ENCODE data around the gene FRS2. TPM values are rescaled to one million over a fixed set of nuclear protein-coding genes. Genes with fewer than 3 reads are reported as not detected.

The FRS2 gene
- total and polyA plus RNA-seq, 4 experiments from 2014 or later: 8.6 to 22.2 (median 15.3) TPM

- H3K4me3 Mint-ChIP-seq: no peak overlapping the region
- intact Hi-C loops (cut with micrococcal nuclease): no loop called here
- H3K27me3 ChIP-seq (ENCODE audit: insufficient read depth, low read length): peaks cover 4% of the 10 kb centered on the region
- no peaks in the 10 kb centered on the region for H3K36me3 Mint-ChIP-seq
- H3K4me1 ChIP-seq (ENCODE audit: insufficient read depth, low read length): no peaks in the 10 kb centered on the region
- peaks cover 5 to 13% of the 10 kb centered on the region in 2 donors for H3K27me3 Mint-ChIP-seq
- no peak overlapping the region for H3K27ac Mint-ChIP-seq
- ChIA-PET CTCF (ENCODE audit: partially characterized antibody) (interaction anchor here (1.2 kb wide), 1 partner anchor 18 kb away, joined by 6 read pairs; no protein-coding TSS in a partner anchor), POLR2A (ENCODE audit: partially characterized antibody) (no interaction called here)
- H3K9me3 Mint-ChIP-seq: no peaks in the 10 kb centered on the region
- H3K4me3 ChIP-seq (ENCODE audit: low read length in 2 of 2): no peak overlapping the region
- H3K9me3 ChIP-seq (ENCODE audit: control insufficient read depth in 1 of 2, low read length in 2 of 2): no peaks in the 10 kb centered on the region
- H3K36me3 ChIP-seq (ENCODE audit: insufficient read depth, low read length): no peaks in the 10 kb centered on the region
- H3K4me1 Mint-ChIP-seq: no peaks in the 10 kb centered on the region
- no peak for DNase-seq
- no peak overlapping the region for H3K27ac ChIP-seq (ENCODE audit: low read depth, low read length)
Measured at GRCh38 chr12:69621551-69621950, 151.4 kb downstream of the FRS2 start.

GRCh38 chr12:69623970-69624369 lies 153.8 kb downstream of the FRS2 start:
- no peaks in the 10 kb centered on the region for H3K9me3 Mint-ChIP-seq
- H3K27me3 Mint-ChIP-seq: peaks cover 4 to 7% of the 10 kb centered on the region in 2 donors
- CTCF ChIA-PET (ENCODE audit: partially characterized antibody): no interaction called here
- H3K4me3 Mint-ChIP-seq: no peak overlapping the region
- no peaks in the 10 kb centered on the region for H3K36me3 Mint-ChIP-seq
- H3K4me1 Mint-ChIP-seq: no peaks in the 10 kb centered on the region
- POLR2A ChIA-PET (ENCODE audit: partially characterized antibody): no interaction called here
- H3K27ac Mint-ChIP-seq: no peak overlapping the region
- intact Hi-C loops (cut with micrococcal nuclease): no loop called here
- Histone ChIP-seq H3K27ac (ENCODE audit: low read depth, low read length) (no peak overlapping the region), H3K4me1 (ENCODE audit: insufficient read depth, low read length) (no peaks in the 10 kb centered on the region), H3K36me3 (ENCODE audit: insufficient read depth, low read length) (no peaks in the 10 kb centered on the region), H3K4me3 (ENCODE audit: low read length in 2 of 2) (no peak overlapping the region), H3K27me3 (ENCODE audit: insufficient read depth, low read length) (no peaks in the 10 kb centered on the region), H3K9me3 (ENCODE audit: control insufficient read depth in 1 of 2, low read length in 2 of 2) (no peaks in the 10 kb centered on the region)
- no peak for DNase-seq

- POLR2A ChIA-PET (ENCODE audit: partially characterized antibody): no interaction called here
- Mint-ChIP-seq H3K4me1 (peaks cover 0 to 4% (median 0%) of the 10 kb centered on the region in 4 donors), H3K27ac (no peak overlapping the region), H3K27me3 (peaks cover 3 to 4% of the 10 kb centered on the region in 2 donors), H3K4me3 (no peak overlapping the region), H3K36me3 (no peaks in the 10 kb centered on the region), H3K9me3 (peaks cover 0 to 2% (median 0%) of the 10 kb centered on the region in 8 donors)
- Histone ChIP-seq H3K4me3 (ENCODE audit: low read length in 2 of 2) (no peak overlapping the region), H3K36me3 (ENCODE audit: insufficient read depth, low read length) (no peaks in the 10 kb centered on the region), H3K27me3 (ENCODE audit: insufficient read depth, low read length) (no peaks in the 10 kb centered on the region), H3K4me1 (ENCODE audit: insufficient read depth, low read length) (no peaks in the 10 kb centered on the region), H3K9me3 (ENCODE audit: control insufficient read depth in 1 of 2, low read length in 2 of 2) (no peaks in the 10 kb centered on the region), H3K27ac (ENCODE audit: low read depth, low read length) (no peak overlapping the region)
- CTCF ChIA-PET (ENCODE audit: partially characterized antibody): interaction anchor here (0.8 kb wide), 1 partner anchor 14 kb away, joined by 3 read pairs; no protein-coding TSS in a partner anchor
- no peak for DNase-seq
- intact Hi-C loops (cut with micrococcal nuclease): no loop called here
Measured at GRCh38 chr12:69627501-69627900, 157.3 kb downstream of the FRS2 start.

Small RNA genes lying within 50 kb of the gene (microRNA-seq; reads per million reads assigned to microRNA genes)
- not detected for gene MIR3913-1 (ENCODE audit: borderline microRNAs expressed, borderline number of aligned reads, borderline replicate concordance)
- gene MIR3913-2 (ENCODE audit: borderline microRNAs expressed, borderline number of aligned reads, borderline replicate concordance): not detected

Other genes starting within 250 kb of the FRS2 start
- gene CPSF6, start 230.8 kb upstream of the FRS2 start, total RNA-seq: 100 to 1,000 TPM; 109 to 120 TPM
- gene CPSF6, start 230.8 kb upstream of the FRS2 start, polyA plus RNA-seq: 10 to 100 TPM; 55.7 to 61.3 TPM
- 10 to 100 TPM; 40.5 to 42.3 TPM for gene LYZ, start 122.0 kb upstream of the FRS2 start, total RNA-seq
- gene LYZ, start 122.0 kb upstream of the FRS2 start, polyA plus RNA-seq: 1 to 10 TPM; 5.3 to 7.7 TPM
- gene YEATS4, start 110.6 kb upstream of the FRS2 start, total RNA-seq: 10 to 100 TPM; 18.2 to 19.6 TPM
- gene YEATS4, start 110.6 kb upstream of the FRS2 start, polyA plus RNA-seq: 10 to 100 TPM; 44.9 to 57.5 TPM
- gene CCT2, start 115.1 kb downstream of the FRS2 start, total RNA-seq: 100 to 1,000 TPM in 1 of 2 experiments, 10 to 100 TPM in 1; 92.6 to 104 TPM
- gene CCT2, start 115.1 kb downstream of the FRS2 start, polyA plus RNA-seq: 100 to 1,000 TPM; 139 to 146 TPM
- gene LRRC10, start 140.5 kb downstream of the FRS2 start, total RNA-seq: not detected
- gene LRRC10, start 140.5 kb downstream of the FRS2 start, polyA plus RNA-seq: not detected
- gene BEST3, start 228.9 kb downstream of the FRS2 start, total RNA-seq: not detected
- not detected for gene BEST3, start 228.9 kb downstream of the FRS2 start, polyA plus RNA-seq